HepG2 (cell line): ENCODE data around the gene CLIP2. TPM values are rescaled to one million over a fixed set of nuclear protein-coding genes. Genes with fewer than 3 reads are reported as not detected.
A peak's percentile ranks its signal among the peaks of the same experiment; 100 is the strongest.

ENCODE experiments used
- ATRX ChIP-seq: sonication (generic); formaldehyde crosslinking; IDR thresholded peaks from 2 replicates; pipeline ENCODE4 v1.4.0; 2020; ENCODE audit warnings: missing genetic modification reagents, borderline replicate concordance
- CBX1 ChIP-seq: IDR thresholded peaks from one replicate; pipeline ENCODE4 v1.6.1; 2016; ENCODE audit warnings: antibody characterized with exemption, low read depth
- CC2D1A ChIP-seq: sonication (generic); formaldehyde crosslinking; IDR thresholded peaks from 2 replicates; pipeline ENCODE4 v1.8.1; 2023; ENCODE audit warnings: mild to moderate bottlenecking, missing genetic modification reagents
- DPF2 ChIP-seq: sonication (generic); formaldehyde crosslinking; IDR thresholded peaks from 2 replicates; pipeline ENCODE4 v1.4.0; 2020; ENCODE audit warnings: mild to moderate bottlenecking, low read depth, missing genetic modification reagents, borderline replicate concordance
- HDAC6 ChIP-seq: fragments of 200-600 bp; sonication (generic); IDR thresholded peaks from 2 replicates; pipeline ENCODE4 v1.7.0; 2017; ENCODE audit warnings: mild to moderate bottlenecking, antibody characterized with exemption, low read length, low read depth
- HMGXB3 ChIP-seq: sonication (generic); formaldehyde crosslinking; IDR thresholded peaks from 2 replicates; pipeline ENCODE4 v1.4.0; 2020; ENCODE audit warnings: missing genetic modification reagents, borderline replicate concordance
- RARG ChIP-seq: sonication (generic); formaldehyde crosslinking; IDR thresholded peaks from 2 replicates; pipeline ENCODE4 v1.4.0; 2020; ENCODE audit warnings: low read depth, mild to moderate bottlenecking, missing genetic modification reagents
- TBX3 ChIP-seq: fragments of 450-650 bp; IDR thresholded peaks from 2 replicates; pipeline ENCODE4 v1.6.1; 2017; ENCODE audit warnings: antibody characterized with exemption, mild to moderate bottlenecking, inconsistent platforms, borderline replicate concordance
- THAP11 ChIP-seq: IDR thresholded peaks from 2 replicates; pipeline ENCODE4 v1.6.1; 2016; ENCODE audit warnings: missing biosample characterization, missing genetic modification reagents
- THYN1 ChIP-seq: sonication (generic); formaldehyde crosslinking; IDR thresholded peaks from 2 replicates; pipeline ENCODE4 v1.8.1; 2023; ENCODE audit warnings: low read depth, mild to moderate bottlenecking, moderate library complexity, missing genetic modification reagents, borderline replicate concordance
- ZFAT ChIP-seq: sonication (generic); formaldehyde crosslinking; conservative IDR thresholded peaks from 2 replicates; pipeline ENCODE4 v1.8.1; 2023; ENCODE audit warnings: missing genetic modification reagents, inconsistent platforms
- ZNF101 ChIP-seq: sonication (generic); formaldehyde crosslinking; IDR thresholded peaks from 2 replicates; pipeline ENCODE4 v1.4.0; 2020; ENCODE audit warnings: mild to moderate bottlenecking, low read depth, missing genetic modification reagents, borderline replicate concordance
- ZNF30 ChIP-seq: sonication (generic); formaldehyde crosslinking; IDR thresholded peaks from 2 replicates; pipeline ENCODE4 v1.5.0; 2020; ENCODE audit warnings: mild to moderate bottlenecking, missing genetic modification reagents
- ZNF441 ChIP-seq: sonication (generic); formaldehyde crosslinking; IDR thresholded peaks from 2 replicates; pipeline ENCODE4 v1.7.0; 2021; ENCODE audit warnings: missing genetic modification reagents, borderline replicate concordance
- polyA plus RNA-seq, 8 experiments: library from polyadenylated mRNA; depleted of rRNA in 3 of 8; stranded (reverse) in 7 of 8; unstranded in 1 of 8; fragments of >200 nt; fragmentation: Illumina TruSeq in 4 of 8; extraction: Trizol in 4 of 8; gene quantifications; 2 replicates each; pipeline versions ENCODE4 v1.2.1 to v1.2.3, GENCODE V29; 2011 to 2016; ENCODE audit warnings: low read depth in 4 of 8, missing spikeins in 1 of 8, mixed read lengths in 1 of 8; ENCODE audit not compliant: insufficient read depth in 1 of 8
- total RNA-seq, 5 experiments: library from RNA; depleted of rRNA; stranded (reverse); fragments of >200 nt; fragmentation: Illumina TruSeq; extraction: Trizol; gene quantifications; 2 replicates each; pipeline ENCODE4 v1.2.3, GENCODE V29; 2016; ENCODE audit warnings: low read depth in 1 of 5
- TF ChIP-seq, protein P1 (sequence below): IDR thresholded peaks from 2 replicates; pipeline ENCODE4 v1.6.1; 2012; ENCODE audit warnings: low read length, improper control_type of control experiment
- TF ChIP-seq, protein P2 (sequence below): sonication (generic); formaldehyde crosslinking; IDR thresholded peaks from 2 replicates; pipeline ENCODE4 v1.4.0; 2020; ENCODE audit warnings: missing genetic modification reagents, borderline replicate concordance

Gene CLIP2
- total and polyA plus RNA-seq, 2 of the 13 experiments (the other 11 are each of a cell fraction or from before 2014, with no cell fraction given), result 6.5 to 17.4 TPM

DNA sequence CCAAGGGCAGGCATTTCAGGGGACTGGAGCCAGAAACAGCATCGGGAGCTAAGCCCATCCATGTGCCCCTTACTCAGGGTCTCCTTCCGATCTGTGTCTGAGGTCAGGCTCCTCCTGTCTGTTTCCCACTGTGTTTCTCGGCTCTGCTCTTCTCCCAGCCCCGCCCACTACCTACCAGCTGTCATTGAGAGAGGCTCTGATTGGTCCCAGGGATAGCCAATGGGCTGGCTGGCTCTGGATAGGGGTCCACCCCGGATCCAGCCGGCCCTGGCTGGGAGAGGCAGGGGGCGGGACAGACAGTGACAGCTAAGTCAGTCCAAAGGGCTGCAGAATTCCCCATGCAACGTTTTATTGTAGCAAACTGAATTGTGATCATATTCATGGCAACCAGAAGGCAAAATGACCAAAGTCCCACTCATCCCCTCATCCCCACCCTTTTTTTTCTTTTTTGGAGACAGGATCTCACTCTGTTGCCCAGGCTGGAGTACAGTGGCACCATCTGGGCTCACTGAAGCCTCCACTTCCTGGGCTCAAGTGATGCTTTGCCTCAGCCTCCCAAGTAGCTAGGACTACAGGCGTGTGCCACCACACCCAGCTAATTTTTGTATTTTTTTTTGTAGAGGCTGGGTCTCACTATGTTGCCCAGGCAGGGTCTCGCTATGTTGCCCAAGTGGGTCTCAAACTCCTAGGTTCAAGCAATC, 76.3 kb downstream of the CLIP2 start (continued):
- TF ChIP-seq HMGXB3 (CRISPR knock-in tag), result 0 out of 2 replicates have a peak, but pooled peaks have one; percentile 65
- no peak for TF ChIP-seq TBX3
- TF ChIP-seq RARG (CRISPR knock-in tag), result no peak
- TF ChIP-seq, protein P1, sequence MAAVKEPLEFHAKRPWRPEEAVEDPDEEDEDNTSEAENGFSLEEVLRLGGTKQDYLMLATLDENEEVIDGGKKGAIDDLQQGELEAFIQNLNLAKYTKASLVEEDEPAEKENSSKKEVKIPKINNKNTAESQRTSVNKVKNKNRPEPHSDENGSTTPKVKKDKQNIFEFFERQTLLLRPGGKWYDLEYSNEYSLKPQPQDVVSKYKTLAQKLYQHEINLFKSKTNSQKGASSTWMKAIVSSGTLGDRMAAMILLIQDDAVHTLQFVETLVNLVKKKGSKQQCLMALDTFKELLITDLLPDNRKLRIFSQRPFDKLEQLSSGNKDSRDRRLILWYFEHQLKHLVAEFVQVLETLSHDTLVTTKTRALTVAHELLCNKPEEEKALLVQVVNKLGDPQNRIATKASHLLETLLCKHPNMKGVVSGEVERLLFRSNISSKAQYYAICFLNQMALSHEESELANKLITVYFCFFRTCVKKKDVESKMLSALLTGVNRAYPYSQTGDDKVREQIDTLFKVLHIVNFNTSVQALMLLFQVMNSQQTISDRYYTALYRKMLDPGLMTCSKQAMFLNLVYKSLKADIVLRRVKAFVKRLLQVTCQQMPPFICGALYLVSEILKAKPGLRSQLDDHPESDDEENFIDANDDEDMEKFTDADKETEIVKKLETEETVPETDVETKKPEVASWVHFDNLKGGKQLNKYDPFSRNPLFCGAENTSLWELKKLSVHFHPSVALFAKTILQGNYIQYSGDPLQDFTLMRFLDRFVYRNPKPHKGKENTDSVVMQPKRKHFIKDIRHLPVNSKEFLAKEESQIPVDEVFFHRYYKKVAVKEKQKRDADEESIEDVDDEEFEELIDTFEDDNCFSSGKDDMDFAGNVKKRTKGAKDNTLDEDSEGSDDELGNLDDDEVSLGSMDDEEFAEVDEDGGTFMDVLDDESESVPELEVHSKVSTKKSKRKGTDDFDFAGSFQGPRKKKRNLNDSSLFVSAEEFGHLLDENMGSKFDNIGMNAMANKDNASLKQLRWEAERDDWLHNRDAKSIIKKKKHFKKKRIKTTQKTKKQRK, result no peak
- no peak for TF ChIP-seq CC2D1A (CRISPR knock-in tag)
- no peak for TF ChIP-seq ZNF101 (CRISPR knock-in tag)
- no peak for TF ChIP-seq HDAC6
- TF ChIP-seq DPF2 (CRISPR knock-in tag), result no peak
- TF ChIP-seq ZFAT, result no peak
- TF ChIP-seq ATRX (CRISPR knock-in tag), result no peak
- no peak for TF ChIP-seq THYN1
- TF ChIP-seq THAP11 (CRISPR knock-in tag), result no peak
- TF ChIP-seq CBX1, result no peak
- no peak for TF ChIP-seq ZNF30 (CRISPR knock-in tag)
- TF ChIP-seq, protein P2, sequence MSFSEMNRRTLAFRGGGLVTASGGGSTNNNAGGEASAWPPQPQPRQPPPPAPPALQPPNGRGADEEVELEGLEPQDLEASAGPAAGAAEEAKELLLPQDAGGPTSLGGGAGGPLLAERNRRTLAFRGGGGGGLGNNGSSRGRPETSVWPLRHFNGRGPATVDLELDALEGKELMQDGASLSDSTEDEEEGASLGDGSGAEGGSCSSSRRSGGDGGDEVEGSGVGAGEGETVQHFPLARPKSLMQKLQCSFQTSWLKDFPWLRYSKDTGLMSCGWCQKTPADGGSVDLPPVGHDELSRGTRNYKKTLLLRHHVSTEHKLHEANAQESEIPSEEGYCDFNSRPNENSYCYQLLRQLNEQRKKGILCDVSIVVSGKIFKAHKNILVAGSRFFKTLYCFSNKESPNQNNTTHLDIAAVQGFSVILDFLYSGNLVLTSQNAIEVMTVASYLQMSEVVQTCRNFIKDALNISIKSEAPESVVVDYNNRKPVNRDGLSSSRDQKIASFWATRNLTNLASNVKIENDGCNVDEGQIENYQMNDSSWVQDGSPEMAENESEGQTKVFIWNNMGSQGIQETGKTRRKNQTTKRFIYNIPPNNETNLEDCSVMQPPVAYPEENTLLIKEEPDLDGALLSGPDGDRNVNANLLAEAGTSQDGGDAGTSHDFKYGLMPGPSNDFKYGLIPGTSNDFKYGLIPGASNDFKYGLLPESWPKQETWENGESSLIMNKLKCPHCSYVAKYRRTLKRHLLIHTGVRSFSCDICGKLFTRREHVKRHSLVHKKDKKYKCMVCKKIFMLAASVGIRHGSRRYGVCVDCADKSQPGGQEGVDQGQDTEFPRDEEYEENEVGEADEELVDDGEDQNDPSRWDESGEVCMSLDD (CRISPR knock-in tag), result no peak
- no peak for TF ChIP-seq ZNF441 (CRISPR knock-in tag)
